HepG2 (cell line): ENCODE data around the gene TFPI. TPM values are rescaled to one million over a fixed set of nuclear protein-coding genes. Genes with fewer than 3 reads are reported as not detected.

Experiments used
- BHLHE40 ChIP-seq: IDR thresholded peaks from 2 replicates; pipeline ENCODE4 v1.6.1; 2011; ENCODE audit warnings: low read length, improper control_type of control experiment
- HOXA7 ChIP-seq: sonication (generic); formaldehyde crosslinking; IDR thresholded peaks from 2 replicates; pipeline ENCODE4 v1.8.1; 2022; ENCODE audit warnings: mild to moderate bottlenecking, missing genetic modification reagents, moderate library complexity
- MXD4 ChIP-seq: IDR thresholded peaks from 2 replicates; pipeline ENCODE4 v1.6.1; 2016; ENCODE audit warnings: mild to moderate bottlenecking, missing biosample characterization, missing genetic modification reagents
- REXO4 ChIP-seq: sonication (generic); formaldehyde crosslinking; IDR thresholded peaks from 2 replicates; pipeline ENCODE4 v1.8.0; 2022; ENCODE audit warnings: missing genetic modification reagents, mild to moderate bottlenecking, borderline replicate concordance
- RFXANK ChIP-seq: IDR thresholded peaks from 2 replicates; pipeline ENCODE4 v1.6.1; 2016
- SETDB1 ChIP-seq: sonication (generic); formaldehyde crosslinking; IDR thresholded peaks from 2 replicates; pipeline ENCODE4 v1.5.1; 2020; ENCODE audit warnings: missing genetic modification reagents, mild to moderate bottlenecking, borderline replicate concordance
- U2AF1 ChIP-seq: fragments of 200-400 bp; formaldehyde crosslinking; optimal IDR thresholded peaks from 2 replicates; pipeline ENCODE3; 2017; ENCODE audit warnings: mild to moderate bottlenecking, low read depth, low read length
- ZFP1 ChIP-seq: IDR thresholded peaks from 2 replicates; pipeline ENCODE4 v1.6.1; 2016
- ZNF350 ChIP-seq: sonication (generic); formaldehyde crosslinking; IDR thresholded peaks from 2 replicates; pipeline ENCODE4 v1.4.0; 2020; ENCODE audit warnings: mild to moderate bottlenecking, low read depth, missing genetic modification reagents, borderline replicate concordance
- ZNF629 ChIP-seq: sonication (generic); formaldehyde crosslinking; conservative IDR thresholded peaks from 2 replicates; pipeline ENCODE4 v1.5.0; 2020; ENCODE audit warnings: missing genetic modification reagents
- ZNF776 ChIP-seq: sonication (generic); formaldehyde crosslinking; IDR thresholded peaks from 2 replicates; pipeline ENCODE4 v1.4.0; 2020; ENCODE audit warnings: mild to moderate bottlenecking, missing genetic modification reagents
- ZZZ3 ChIP-seq: sonication (generic); formaldehyde crosslinking; IDR thresholded peaks from 2 replicates; pipeline ENCODE4 v1.4.0; 2020; ENCODE audit warnings: missing genetic modification reagents, mild to moderate bottlenecking, borderline replicate concordance
- polyA plus RNA-seq, 8 experiments: library from polyadenylated mRNA; depleted of rRNA in 3 of 8; stranded (reverse) in 7 of 8; unstranded in 1 of 8; fragments of >200 nt; fragmentation: Illumina TruSeq in 4 of 8; extraction: Trizol in 4 of 8; gene quantifications; 2 replicates each; pipeline versions ENCODE4 v1.2.1 to v1.2.3, GENCODE V29; 2011 to 2016; ENCODE audit warnings: low read depth in 4 of 8, missing spikeins in 1 of 8, mixed read lengths in 1 of 8; ENCODE audit not compliant: insufficient read depth in 1 of 8
- total RNA-seq, 5 experiments: library from RNA; depleted of rRNA; stranded (reverse); fragments of >200 nt; fragmentation: Illumina TruSeq; extraction: Trizol; gene quantifications; 2 replicates each; pipeline ENCODE4 v1.2.3, GENCODE V29; 2016; ENCODE audit warnings: low read depth in 1 of 5
- TF ChIP-seq, protein P1 (sequence below): sonication (generic); formaldehyde crosslinking; IDR thresholded peaks from 2 replicates; pipeline ENCODE4 v1.4.0; 2020; ENCODE audit warnings: missing genetic modification reagents
- TF ChIP-seq, protein P2 (sequence below): sonication (generic); formaldehyde crosslinking; IDR thresholded peaks from 2 replicates; pipeline ENCODE4 v1.8.1; 2022; ENCODE audit warnings: low read depth, mild to moderate bottlenecking, missing genetic modification reagents
- TF ChIP-seq, protein P3 (sequence below): IDR thresholded peaks from 2 replicates; pipeline ENCODE4 v1.6.1; 2016; ENCODE audit warnings: low read depth, missing genetic modification reagents, missing compliant biosample characterization

Gene TFPI
- total and polyA plus RNA-seq, 2 of the 13 experiments (the other 11 are each of a cell fraction or from before 2014, with no cell fraction given) = 301 to 436 TPM

DNA sequence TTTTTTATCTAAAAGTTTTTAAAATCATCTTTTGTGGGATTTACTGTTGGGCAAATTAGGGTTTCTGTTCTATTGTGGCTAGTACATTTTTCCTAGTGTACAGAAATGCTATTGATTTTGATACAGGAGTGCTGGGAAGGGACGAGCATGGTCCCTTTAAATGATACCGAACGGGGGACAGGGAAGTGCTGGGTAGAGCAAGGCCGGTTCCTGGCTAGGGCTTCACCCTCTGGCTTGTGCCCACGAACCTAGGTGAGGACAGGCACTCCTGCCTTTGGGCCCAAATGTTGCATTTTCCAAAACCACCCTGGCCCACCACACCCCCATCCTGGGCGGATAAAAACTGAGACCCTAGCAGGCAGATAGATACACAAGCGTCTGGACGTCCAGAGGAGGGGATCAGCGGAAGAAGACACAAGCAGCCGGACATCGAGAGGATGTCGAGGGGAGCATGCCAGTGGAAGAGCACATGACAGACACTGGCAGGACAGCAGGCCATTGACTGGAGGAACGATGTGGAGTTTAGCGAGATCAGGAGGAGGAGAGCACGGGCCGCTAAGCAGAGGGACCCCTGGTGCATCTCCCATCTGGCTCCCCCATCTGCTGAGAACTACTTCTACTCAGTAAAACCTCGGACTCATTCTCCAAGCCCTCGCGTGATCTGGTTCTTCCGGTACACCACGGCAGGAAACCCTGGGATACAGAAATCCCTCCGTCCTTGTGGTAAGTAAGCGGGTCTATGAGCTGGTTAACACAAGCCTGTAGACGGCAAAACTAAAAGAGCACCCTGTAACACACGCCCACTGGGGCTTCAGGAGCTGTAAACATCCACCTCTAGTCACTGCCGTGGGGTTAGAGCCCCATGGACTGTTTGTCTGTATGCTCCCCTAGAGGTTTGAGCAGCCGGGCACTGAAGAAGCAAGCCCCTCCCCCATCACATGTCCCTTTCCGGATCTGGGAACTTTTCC, 92.7 kb downstream of the TFPI start (continued):
- TF ChIP-seq U2AF1 (peak; percentile 70), ZFP1 (CRISPR knock-in tag) (no peak), ZZZ3 (CRISPR knock-in tag) (peak; percentile 79; the same call in 1 of the 2 replicates), SETDB1 (CRISPR knock-in tag) (peak; percentile 88; the same call in 1 of the 2 replicates), HOXA7 (no peak), ZNF776 (CRISPR knock-in tag) (no peak), REXO4 (CRISPR knock-in tag) (no peak), BHLHE40 (no peak), ZNF629 (CRISPR knock-in tag) (no peak), MXD4 (CRISPR knock-in tag) (0 out of 2 replicates have a peak, but pooled peaks have one; percentile 30), RFXANK (CRISPR knock-in tag) (0 out of 2 replicates have a peak, but pooled peaks have one; percentile 69), ZNF350 (peak; percentile 94; the same call in 1 of the 2 replicates)
- TF ChIP-seq, protein P1, sequence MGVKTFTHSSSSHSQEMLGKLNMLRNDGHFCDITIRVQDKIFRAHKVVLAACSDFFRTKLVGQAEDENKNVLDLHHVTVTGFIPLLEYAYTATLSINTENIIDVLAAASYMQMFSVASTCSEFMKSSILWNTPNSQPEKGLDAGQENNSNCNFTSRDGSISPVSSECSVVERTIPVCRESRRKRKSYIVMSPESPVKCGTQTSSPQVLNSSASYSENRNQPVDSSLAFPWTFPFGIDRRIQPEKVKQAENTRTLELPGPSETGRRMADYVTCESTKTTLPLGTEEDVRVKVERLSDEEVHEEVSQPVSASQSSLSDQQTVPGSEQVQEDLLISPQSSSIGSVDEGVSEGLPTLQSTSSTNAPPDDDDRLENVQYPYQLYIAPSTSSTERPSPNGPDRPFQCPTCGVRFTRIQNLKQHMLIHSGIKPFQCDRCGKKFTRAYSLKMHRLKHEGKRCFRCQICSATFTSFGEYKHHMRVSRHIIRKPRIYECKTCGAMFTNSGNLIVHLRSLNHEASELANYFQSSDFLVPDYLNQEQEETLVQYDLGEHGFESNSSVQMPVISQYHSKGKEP (CRISPR knock-in tag) = 0 out of 2 replicates have a peak, but pooled peaks have one; percentile 9
- TF ChIP-seq, protein P2, sequence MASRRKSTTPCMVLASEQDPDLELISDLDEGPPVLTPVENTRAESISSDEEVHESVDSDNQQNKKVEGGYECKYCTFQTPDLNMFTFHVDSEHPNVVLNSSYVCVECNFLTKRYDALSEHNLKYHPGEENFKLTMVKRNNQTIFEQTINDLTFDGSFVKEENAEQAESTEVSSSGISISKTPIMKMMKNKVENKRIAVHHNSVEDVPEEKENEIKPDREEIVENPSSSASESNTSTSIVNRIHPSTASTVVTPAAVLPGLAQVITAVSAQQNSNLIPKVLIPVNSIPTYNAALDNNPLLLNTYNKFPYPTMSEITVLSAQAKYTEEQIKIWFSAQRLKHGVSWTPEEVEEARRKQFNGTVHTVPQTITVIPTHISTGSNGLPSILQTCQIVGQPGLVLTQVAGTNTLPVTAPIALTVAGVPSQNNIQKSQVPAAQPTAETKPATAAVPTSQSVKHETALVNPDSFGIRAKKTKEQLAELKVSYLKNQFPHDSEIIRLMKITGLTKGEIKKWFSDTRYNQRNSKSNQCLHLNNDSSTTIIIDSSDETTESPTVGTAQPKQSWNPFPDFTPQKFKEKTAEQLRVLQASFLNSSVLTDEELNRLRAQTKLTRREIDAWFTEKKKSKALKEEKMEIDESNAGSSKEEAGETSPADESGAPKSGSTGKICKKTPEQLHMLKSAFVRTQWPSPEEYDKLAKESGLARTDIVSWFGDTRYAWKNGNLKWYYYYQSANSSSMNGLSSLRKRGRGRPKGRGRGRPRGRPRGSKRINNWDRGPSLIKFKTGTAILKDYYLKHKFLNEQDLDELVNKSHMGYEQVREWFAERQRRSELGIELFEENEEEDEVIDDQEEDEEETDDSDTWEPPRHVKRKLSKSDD = peak; percentile 32; the same call in 1 of the 2 replicates
- TF ChIP-seq, protein P3, sequence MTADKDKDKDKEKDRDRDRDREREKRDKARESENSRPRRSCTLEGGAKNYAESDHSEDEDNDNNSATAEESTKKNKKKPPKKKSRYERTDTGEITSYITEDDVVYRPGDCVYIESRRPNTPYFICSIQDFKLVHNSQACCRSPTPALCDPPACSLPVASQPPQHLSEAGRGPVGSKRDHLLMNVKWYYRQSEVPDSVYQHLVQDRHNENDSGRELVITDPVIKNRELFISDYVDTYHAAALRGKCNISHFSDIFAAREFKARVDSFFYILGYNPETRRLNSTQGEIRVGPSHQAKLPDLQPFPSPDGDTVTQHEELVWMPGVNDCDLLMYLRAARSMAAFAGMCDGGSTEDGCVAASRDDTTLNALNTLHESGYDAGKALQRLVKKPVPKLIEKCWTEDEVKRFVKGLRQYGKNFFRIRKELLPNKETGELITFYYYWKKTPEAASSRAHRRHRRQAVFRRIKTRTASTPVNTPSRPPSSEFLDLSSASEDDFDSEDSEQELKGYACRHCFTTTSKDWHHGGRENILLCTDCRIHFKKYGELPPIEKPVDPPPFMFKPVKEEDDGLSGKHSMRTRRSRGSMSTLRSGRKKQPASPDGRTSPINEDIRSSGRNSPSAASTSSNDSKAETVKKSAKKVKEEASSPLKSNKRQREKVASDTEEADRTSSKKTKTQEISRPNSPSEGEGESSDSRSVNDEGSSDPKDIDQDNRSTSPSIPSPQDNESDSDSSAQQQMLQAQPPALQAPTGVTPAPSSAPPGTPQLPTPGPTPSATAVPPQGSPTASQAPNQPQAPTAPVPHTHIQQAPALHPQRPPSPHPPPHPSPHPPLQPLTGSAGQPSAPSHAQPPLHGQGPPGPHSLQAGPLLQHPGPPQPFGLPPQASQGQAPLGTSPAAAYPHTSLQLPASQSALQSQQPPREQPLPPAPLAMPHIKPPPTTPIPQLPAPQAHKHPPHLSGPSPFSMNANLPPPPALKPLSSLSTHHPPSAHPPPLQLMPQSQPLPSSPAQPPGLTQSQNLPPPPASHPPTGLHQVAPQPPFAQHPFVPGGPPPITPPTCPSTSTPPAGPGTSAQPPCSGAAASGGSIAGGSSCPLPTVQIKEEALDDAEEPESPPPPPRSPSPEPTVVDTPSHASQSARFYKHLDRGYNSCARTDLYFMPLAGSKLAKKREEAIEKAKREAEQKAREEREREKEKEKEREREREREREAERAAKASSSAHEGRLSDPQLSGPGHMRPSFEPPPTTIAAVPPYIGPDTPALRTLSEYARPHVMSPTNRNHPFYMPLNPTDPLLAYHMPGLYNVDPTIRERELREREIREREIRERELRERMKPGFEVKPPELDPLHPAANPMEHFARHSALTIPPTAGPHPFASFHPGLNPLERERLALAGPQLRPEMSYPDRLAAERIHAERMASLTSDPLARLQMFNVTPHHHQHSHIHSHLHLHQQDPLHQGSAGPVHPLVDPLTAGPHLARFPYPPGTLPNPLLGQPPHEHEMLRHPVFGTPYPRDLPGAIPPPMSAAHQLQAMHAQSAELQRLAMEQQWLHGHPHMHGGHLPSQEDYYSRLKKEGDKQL = 0 out of 2 replicates have a peak, but pooled peaks have one; percentile 57
